ENCODE results near the gene LHFPL5.

DNA sequence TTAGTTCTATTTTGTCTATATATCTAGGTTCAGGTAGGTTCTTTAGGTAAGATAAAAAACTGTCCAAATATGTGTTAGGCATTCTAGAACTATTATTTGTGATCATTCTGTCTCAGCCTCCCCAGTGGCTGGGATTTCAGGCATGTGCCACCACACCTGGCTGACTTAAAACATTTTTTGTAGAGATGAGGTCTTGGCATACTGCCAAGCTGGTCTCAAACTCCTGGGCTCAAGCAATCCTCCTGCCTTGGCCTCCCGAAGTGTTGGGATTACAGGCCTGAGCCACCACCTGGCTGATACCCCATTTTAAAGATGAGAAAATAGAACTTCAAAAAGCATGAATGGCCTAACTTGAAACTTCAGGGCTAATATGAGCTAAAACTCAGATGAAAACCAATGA is 33.9 kb downstream of the LHFPL5 start:
- TF ChIP-seq, protein P1, sequence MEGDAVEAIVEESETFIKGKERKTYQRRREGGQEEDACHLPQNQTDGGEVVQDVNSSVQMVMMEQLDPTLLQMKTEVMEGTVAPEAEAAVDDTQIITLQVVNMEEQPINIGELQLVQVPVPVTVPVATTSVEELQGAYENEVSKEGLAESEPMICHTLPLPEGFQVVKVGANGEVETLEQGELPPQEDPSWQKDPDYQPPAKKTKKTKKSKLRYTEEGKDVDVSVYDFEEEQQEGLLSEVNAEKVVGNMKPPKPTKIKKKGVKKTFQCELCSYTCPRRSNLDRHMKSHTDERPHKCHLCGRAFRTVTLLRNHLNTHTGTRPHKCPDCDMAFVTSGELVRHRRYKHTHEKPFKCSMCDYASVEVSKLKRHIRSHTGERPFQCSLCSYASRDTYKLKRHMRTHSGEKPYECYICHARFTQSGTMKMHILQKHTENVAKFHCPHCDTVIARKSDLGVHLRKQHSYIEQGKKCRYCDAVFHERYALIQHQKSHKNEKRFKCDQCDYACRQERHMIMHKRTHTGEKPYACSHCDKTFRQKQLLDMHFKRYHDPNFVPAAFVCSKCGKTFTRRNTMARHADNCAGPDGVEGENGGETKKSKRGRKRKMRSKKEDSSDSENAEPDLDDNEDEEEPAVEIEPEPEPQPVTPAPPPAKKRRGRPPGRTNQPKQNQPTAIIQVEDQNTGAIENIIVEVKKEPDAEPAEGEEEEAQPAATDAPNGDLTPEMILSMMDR (IDR thresholded peaks at IDR 0.05; ENCODE audit: borderline replicate concordance, extremely low read depth, low read length, poor library complexity, severe bottlenecking) = no peak
- TF ChIP-seq EZH2 (IDR thresholded peaks at IDR 0.05; ENCODE audit: borderline replicate concordance, low read depth, low read length, severe bottlenecking) = no peak

All from DND-41 (cell line).